Stimulated activated naive CD8-positive, alpha-beta T cell treated with anti-CD3 and anti-CD28 coated beads, Interleukin-15, Interleukin-2, amounts not matched to agents 100 U/mL and 50 U/mL, for 24 hours (primary cell): ENCODE results near the gene SLC8A1.

Source experiments
- ATAC-seq: fragments of 150-1000 bp; cut with Tn5 transposase; one replicate; pipeline ENCODE4 v1.10.0; 2021
- DNase-seq: peaks from one replicate; pipeline ENCODE4 v3.0.0; 2021

SLC8A1 gene

DNA sequence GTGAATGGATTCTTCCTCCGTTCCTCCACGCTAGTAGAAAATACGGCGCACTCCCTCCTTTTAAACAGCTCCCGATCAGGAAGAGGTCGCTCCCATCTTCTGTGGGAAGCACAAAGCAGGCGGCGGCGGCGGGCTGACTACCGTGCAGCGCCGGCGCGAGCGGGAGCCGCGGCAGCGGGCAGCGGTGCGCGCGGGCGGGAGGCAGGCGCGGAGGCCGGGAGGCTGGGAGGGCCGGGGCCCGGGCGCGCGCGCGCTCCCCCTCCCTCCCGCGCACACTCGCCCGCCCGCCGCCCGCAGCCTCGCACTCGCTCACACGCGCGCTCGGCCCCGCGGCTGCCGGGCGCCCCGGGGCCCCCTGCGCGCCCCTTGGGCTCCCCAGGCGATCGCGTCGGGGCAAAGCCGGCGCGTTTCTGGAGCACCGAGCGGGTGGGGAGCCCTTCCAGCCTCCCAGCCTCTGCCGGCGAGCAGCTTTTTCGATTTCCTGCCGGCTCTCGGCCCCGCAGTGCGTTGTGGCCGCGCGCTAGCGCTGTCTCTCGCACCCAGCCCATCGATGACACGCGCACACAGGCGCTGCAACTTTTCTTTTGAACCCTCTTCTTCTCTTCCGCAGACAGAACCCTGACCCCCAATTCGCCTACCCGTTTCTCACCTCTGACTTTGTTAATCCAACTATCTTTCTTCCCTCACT is at the start of gene SLC8A1:
SLC8A1 (minus strand) TSS at position 173 of the 688 bp plus-strand sequence.
- ATAC-seq = peak; percentile 41
- DNase-seq = peak; percentile 10

DNA sequence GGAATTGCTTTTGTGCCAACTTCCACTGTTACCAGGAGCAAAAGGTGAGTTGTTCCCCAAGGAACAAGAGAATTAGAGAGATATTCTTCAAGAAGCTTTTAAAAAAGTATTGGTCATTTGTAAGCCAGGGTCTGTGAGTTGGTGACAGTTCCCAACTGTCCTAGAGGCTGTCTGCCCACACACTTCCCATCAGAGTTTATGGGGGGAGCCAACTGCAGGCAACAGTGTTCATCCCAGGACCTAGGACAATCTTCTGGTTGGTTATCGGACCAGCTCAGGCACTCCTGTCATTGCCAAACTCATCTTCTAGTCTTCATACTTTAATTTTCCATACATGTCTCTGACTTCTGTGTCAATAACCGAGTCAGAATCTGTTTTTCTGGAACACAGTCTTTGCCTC is 47.5 kb upstream of the SLC8A1 start:
- DNase-seq (no peak), ATAC-seq (no peak)

DNA sequence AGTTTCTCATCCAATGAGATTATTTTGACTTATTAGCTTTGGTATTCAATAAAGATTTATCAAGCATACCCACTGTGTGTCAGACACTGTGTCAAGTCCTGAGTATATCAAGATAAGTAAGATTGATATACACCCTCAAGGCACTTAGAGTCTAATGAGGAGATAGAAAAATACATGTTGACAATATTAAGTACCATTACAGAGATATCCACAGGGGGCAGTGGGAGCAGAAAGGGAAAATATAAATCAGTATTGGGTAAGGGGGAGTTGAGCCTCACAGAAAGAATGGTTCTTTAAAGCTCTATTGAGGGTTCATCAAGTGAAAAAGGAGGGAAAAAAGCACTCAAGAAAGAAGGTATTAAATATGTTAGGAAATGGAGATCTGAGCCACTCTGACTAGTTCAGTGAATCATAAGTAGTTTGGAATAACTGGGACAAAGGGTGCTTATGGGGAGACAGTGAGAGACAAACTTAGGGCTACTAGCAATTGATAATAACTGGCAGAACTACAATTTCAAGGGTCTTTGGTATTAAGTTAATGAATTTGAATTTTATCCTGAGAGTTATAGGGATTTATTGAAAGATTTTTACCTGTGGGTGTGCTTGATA is 45.5 kb upstream of the SLC8A1 start:
- ATAC-seq (no peak), DNase-seq (no peak)

DNA sequence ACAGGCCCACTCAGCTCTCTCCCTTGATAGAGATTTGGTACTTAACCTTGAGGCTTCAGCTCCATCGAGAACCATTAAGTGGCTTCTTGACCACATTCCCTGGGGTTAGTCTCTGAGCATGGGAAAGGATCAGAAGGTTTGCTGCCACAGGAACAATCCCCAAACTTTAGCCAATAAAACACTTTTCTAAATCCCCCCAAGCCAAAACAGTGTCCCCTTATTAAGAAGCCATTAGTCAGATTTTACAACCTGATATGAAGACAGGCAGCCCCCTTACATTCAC is 37.7 kb upstream of the SLC8A1 start:
- no peak for DNase-seq
- ATAC-seq = no peak

DNA sequence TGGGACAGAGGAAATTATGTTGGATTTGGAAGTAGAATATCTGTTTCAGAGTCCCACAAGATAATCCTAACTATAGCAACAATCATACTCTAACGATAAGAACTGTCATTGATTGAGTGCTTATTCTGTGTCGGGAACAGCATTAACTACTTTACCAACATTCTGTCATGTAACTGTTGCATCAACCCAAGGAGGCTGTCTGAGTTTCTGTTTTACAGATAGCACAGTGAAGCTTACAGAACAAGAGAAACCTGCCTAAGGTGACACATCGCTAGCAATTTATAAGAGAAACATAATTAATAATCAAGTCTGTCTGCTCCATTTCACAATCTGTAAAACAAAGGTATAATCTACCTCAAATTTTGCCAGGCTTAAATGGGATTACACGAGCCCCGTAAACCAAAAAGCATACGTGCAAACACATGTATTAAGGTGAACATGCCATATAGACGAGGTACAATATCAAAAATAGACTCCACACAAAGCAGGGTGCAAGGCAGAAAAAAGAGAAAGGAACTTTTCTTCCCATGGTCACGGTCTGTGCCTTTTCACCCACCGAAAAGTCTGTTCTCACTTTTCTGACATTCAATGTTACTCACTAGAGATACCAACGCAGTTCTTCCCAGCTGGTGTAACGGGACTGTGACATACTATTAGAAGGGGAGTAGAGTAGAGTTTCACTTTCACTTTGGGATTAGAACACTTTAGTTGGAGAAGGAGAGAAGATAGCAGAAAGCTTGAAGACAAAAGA is 37.2 kb upstream of the SLC8A1 start:
- ATAC-seq (peak; percentile 52), DNase-seq (no peak)

DNA sequence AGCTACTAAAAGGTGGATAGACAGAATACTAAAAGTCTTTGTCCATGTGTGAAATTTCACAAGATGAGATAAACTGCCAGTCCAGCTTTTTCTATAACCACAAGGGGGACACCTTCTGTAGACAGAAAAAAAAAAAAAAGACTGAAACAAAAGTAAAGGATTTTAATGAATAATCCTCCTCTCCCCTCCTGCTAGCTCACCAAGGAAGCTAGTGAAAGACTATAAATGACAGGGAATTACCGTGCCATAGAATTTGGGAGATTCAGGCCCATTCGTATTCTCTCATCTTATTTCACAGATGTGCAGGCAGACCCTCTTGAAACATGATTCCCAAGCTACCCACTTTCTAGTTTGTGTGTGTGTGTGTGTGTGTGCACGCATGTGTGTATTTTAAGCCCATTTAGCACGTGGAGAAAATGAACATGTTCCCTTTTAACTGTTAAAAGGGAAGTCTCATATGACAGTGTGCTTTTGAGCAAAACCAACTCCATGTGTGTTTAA is 36.3 kb upstream of the SLC8A1 start:
- DNase-seq = no peak
- ATAC-seq = no peak

DNA sequence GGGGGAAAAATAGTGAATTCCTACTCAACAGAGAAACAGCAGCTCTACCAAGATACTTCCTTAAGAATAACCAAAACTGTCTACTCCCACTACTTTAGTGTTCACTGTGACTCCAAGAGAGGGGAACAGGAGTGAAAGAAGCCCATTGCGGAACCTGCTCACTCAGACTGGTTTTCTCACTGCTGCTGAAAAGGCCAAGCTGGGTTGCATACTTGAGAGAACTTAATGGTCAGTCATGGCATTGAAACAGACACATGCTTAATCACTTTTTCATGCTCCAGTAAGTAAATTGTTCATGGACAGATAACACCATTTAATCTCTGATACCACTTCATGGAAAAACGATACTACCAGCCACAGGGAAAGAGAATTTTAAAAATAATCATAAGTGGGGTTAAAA is 35.7 kb upstream of the SLC8A1 start:
- DNase-seq = no peak
- no peak for ATAC-seq

DNA sequence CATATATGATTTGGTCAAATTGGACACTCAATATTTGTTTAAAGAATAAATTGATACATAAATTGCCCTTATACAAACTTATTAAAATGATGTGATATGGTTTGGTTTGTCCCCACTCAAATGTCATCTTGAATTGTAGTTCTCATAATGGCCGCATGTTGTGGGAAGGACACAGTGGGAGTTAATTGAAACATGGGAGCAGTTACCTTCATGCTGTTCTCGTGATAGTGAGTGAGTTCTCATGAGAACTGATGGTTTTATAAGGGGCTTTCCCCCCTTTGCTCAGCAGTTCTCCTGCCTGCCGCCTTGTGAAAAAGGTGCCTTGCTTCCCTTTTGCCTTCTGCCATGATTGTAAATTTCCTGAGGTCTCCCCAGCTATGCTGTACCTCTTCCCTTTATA is 34.0 kb upstream of the SLC8A1 start:
- no peak for DNase-seq

DNA sequence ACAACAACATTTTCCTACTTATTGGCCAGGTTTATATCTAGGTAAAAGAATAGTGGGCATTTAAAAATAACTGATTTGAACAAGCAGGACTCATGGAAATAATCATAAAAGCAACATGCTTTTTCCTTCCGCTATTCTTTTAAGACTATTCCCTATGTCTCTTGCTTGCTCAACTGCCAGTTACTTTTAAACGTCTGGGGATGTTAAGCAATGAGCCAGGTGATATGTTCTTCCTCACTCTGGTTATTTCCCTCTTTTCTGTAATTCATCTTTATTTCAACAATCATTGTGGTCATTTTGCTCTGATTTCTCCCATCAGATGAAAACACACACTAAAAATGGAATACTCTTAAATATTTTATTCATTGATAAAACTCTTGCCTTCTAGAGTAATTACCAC is 33.4 kb upstream of the SLC8A1 start:
- DNase-seq (no peak), ATAC-seq (no peak)

More for the DNA sequence above, 34.0 kb upstream of the SLC8A1 start:
- no peak for ATAC-seq

DNA sequence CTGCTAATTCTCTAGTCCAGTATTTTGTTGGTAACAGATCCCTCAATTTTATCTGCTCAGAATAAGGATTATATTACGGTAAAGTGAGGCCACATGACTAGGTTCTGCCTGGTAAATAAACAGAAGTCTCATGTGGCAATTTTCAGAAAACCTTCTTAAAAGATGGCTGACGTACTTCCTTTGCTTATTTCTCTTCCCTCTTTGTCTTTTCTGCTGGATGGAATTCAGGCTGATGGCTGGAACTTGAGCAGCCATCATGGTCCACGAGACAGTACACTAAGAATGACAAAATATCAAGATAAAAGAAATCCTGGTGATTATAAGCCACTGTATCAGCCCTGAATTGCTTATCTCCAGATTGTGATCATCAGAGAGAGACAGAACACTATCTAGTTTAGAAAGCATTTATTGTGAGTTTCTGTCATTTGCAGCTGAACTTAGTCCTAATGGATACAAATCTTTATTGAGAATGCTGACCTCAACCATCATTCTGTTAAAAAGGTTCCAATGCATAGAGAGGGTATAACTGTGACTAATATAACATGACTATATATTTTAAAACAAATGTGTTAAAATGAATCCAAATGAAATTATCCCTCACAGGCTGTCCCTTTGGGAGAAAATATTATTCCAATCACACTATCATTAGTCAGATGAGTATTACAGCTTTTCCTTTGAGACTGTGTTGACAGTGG is 31.8 kb upstream of the SLC8A1 start:
- ATAC-seq = no peak
- DNase-seq = no peak

DNA sequence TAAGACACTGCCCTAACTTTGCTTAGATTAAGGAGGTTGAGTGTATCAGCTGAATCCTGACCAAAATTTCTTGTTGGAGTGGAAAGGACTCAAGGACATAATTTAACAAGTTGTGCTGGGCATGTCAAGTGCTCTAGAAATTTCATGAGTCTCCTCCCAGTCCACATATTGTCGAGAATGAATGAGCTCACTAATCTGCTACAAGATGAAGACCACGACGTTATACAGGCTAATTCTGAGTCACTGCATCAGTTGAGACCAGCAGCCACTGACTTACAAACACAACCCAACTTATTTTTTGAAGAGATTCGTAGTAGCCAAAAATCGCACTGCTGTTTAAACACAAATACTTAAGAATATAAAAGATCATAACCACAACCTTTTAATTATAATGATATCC is 28.7 kb upstream of the SLC8A1 start:
- DNase-seq = no peak
- no peak for ATAC-seq

DNA sequence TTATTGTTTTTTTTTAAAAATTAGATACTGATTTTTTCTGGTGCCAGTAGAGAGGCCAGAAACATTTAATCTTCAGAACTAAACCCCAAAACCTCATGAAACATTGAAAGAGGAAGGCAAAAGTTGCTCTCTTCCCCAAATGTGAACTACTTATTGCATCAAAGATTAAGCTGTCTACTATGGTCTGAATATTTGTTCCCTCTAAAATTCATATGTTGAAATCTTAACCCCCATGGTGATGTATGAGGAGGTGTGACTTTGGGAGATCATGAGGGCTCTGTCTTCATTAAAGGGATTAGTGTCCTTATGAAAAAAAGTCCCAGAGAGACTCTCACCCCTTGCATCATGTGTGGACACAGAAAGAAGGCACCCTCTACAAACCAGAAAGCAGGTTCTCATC is 28.2 kb upstream of the SLC8A1 start:
- ATAC-seq = no peak
- no peak for DNase-seq

DNA sequence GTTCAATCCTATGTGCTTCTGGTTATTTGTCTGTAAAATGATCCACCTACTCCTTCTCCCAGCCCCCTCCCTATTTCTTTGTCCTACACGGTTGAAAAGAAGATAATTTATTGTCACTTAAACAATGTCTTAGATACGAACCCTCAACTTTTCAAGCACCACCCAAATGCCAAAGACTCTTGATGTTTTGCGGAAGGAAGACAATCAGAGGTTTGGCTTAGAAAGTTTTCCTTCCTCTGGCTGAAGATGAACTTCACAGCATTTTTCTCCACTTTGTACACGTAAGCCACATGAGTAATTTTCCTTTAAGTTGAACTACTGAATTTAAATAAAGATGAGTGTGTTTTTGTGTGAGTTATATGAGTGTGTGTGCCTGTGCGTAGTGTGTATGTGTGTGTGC is 25.5 kb upstream of the SLC8A1 start:
- ATAC-seq = no peak

DNA sequence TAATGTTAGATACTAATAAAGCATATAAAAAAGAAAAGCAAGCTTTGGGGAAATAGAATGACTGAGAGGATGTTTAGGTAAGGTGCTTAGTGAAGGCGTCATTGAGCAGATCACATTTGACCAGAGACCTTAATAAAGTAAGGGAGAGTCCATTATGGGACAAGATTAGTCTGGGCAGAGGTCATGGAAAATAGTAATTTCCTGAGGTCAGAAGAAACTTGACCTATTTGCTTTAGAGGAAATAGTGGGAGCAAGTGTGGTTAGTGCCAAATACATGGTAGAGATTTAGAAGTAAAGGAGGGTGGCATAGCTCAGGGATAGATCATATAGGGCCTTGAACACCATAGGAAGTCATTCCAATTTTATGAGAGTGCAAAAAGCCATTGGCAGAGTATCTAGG is 24.5 kb upstream of the SLC8A1 start:
- ATAC-seq (no peak), DNase-seq (no peak)

More for the DNA sequence above, 25.5 kb upstream of the SLC8A1 start:
- no peak for DNase-seq

DNA sequence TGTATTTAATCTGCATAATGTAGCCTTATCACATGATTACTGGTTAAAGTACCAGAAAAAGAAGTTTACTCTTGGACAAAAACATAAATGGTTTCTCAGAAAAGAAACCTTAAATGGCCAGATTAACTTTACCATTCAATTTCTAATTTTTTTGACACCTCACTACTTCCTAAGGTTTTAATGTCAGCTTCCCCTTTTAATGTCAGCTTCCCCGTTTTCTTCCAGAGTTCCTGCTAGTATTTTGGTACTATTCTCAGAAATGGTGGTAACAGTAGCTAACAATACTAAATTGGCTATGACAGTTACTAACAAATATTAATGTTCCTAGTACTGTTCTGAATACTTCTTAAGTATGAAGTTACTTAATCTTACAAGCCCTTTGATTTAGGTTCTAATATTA is 22.4 kb upstream of the SLC8A1 start:
- no peak for ATAC-seq
- no peak for DNase-seq

DNA sequence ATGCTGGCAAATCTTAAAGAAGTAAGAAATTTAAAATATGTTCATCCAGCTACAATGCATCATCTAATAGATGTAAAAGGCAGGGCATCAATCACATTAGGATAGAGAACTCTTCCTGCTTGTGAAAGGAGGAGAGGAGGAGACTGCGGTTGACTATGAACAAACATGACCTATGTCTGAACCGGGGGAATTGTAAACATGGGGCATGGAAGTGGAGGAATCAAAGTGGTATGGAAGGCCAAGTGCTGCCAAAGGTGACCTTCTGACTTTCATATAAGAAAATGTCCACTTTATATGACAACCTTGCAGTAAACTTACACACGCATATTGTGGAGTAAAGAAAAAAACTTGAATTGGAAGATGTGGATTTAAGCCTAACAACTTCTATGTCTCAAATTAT is 20.0 kb upstream of the SLC8A1 start:
- ATAC-seq = no peak
- no peak for DNase-seq

DNA sequence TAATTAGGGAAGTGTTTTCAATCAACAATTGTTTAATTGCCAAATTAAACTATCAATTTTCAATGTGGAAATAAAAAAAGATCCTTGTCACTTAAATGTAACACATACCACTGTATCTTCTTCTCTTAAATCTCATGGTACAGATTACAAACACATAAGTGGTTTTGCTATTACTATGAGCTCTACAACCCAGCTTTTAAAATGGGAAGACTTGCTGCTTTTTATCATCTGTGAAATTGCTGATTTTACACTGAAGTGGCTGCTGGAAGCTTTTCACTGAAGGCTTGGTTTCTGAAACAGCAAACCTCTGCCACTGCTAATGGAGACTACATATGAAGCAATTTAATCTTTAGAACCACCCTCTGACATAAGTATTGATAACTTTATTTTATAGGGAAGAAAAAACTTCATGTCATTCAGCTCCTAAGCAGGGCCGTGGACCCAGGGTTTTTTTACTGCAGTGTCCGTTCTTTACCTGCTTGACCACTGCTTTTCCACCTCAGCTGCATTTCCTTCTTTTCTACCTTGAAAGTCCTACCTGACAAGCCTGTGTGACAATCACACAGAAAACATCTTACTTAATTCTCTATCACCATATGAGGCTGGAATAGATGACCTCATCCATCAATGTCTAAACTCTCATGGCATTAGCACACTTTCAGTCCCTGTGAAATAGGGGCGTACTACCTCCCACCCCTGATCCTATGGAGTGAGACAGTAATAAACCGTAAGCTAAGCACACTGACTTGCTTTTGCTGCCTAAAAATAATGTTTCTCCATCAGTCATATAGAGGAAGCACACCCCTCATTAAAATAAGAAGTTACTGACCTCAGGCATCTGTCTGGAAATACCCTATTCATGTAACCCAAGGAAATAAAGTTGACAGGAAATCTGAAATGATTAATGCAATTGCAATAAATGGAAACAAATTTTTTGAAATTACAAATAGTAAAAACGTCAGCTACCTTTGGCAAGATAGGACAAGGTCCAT is 19.2 kb upstream of the SLC8A1 start:
- no peak for ATAC-seq
- DNase-seq = no peak

DNA sequence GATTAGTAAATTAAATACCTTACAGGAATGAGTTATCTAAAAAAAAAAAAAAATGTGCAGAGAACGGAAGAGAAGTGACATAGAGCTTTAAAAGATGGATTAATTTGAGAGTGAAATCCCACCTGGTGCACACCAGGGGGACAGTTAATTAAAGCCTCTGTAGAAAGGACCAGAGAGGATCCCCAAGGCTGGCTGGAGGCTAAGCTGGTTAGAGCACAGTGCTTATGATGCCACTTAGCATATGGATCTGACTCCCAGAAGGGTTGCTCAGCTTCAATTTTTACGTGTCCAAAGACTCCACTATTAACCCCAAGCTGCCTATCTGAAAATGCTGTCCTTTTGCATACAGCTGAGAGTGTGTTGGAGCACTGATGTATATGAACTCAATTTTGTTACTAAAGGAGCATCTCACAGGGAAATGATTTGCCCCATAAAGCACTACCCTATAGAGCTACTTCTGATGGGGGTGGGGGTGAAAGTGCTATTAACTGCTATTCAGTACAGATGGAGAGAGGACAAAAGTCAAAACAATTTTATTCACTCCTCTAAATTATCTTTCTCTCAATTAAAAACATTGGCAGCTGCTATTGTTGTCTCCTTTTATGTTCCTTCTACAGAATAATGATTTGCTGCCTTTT is 15.2 kb upstream of the SLC8A1 start:
- ATAC-seq = no peak

DNA sequence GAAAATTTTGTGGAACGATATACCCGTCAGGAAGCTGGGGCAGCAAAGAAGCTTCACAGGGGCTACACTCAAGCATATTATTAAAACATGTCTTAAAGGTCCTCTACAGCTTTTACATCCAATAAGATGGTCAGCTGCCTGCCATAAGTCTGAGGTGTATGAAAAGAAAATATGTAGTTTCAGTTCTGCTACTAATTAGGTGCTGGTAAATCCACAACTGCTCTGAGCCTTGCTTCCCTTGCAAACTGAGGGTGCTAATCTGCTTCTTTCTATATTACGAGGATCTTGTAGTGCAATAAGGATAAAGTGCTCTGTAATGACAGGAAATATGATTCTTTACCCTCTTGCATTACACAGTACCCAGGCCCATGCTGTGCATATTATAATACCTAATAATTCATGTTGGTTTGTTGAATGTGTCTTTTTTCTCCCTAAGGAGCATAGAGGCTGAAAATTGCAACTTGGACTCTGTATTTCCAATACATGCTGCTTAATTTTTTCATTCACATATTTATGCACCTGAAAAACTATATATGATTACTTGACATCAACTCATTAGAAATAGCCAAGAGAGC is 14.5 kb upstream of the SLC8A1 start:
- DNase-seq = no peak
- no peak for ATAC-seq

More for the DNA sequence above, 15.2 kb upstream of the SLC8A1 start:
- DNase-seq = no peak

DNA sequence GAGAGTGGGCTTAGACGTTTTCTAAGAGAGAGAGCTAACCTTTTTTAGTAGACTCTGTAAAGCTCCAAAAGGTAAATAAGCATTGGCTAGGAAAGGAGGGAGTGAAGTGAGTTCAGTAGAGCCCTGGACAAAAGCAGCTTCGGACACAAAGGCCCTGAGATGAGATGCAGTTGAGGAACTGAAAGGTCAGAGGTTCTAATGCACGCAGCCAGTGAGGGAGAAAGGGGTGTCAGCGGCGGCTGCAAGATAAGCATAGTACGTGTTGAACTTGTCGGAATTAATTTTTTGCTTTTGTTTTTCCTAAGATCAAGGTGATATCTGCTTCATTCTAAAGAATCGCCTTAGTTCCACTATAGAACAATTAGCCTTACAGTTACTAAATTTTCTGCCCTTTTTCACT is 11.2 kb upstream of the SLC8A1 start:
- no peak for ATAC-seq
- no peak for DNase-seq

DNA sequence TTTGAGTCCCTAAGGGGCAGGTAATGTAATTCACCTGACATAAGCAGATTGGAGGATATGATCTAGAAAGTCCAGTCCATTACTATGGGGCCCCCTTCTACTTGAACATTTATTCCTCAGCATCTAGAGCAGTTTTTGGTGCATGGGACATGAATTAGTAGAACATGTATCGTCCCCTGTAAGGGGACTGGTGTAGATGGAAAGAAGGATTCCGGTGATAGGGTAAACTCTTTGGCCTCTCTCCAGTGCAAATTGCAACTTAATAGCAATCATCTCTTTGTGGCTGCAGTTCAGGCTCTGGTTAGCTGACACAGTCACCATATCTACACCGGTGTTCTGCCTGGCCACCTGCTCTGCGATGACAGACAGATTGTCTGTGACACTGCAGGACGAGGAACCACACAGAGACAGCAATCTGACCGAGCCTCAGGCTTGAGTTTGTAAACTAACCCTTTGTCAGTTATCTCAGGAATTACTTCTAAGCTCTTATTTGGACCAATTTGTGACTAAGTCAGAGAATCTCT is 6.4 kb upstream of the SLC8A1 start:
- ATAC-seq (no peak), DNase-seq (no peak)
